GM12891 (cell line): Measurements from ENCODE around the gene TAF9B.
"Not testable (repeated sequence)": the region's sequence is repeated elsewhere in the genome, so short reads cannot be mapped to it uniquely, and the experiment has no call there.

ENCODE experiments used
- POLR2A ChIP-seq: IDR thresholded peaks from 2 replicates; pipeline ENCODE4 v1.6.1; 2011; ENCODE audit warnings: low read depth, low read length, control low read depth
- SPI1 ChIP-seq: IDR thresholded peaks from 2 replicates; pipeline ENCODE4 v1.6.1; 2011; ENCODE audit warnings: low read depth, low read length, control low read depth
- TAF1 ChIP-seq: IDR thresholded peaks from 2 replicates; pipeline ENCODE4 v1.6.1; 2011; ENCODE audit warnings: low read depth, low read length, control low read depth

GRCh38 chrX:78163175-78163574 lies 23.7 kb upstream of the TAF9B start:
- not testable (repeated sequence) for TF ChIP-seq POLR2A, TAF1, SPI1
